Transverse colon (tissue), 4 donors: Measurements from ENCODE around the gene SIX3. TPM values are rescaled to one million over a fixed set of nuclear protein-coding genes. Genes with fewer than 3 reads are reported as not detected.

Experiments used
- DNase-seq: peaks from one replicate; pipeline ENCODE4 v3.0.0-alpha.2; 2019
- H3K27ac ChIP-seq, 4 donors: fragments of 200-600 bp; sonication (generic); 2 replicates each; pipeline ENCODE4 v1.5.1; 2016 to 2018; ENCODE audit warnings: inconsistent platforms in 4 of 4
- H3K27me3 ChIP-seq: fragments of 200-600 bp; sonication (generic); 2 replicates; pipeline ENCODE4 v1.5.1; 2017; ENCODE audit warnings: inconsistent platforms
- H3K36me3 ChIP-seq, 4 donors: fragments of 200-600 bp; sonication (generic); 2 replicates each; pipeline ENCODE4 v1.5.1; 2017 to 2019; ENCODE audit warnings: inconsistent platforms in 4 of 4
- H3K4me1 ChIP-seq, 4 donors: fragments of 200-600 bp; sonication (generic); 2 replicates each; pipeline ENCODE4 v1.5.1; 2017 to 2020; ENCODE audit warnings: inconsistent platforms in 4 of 4
- H3K4me3 ChIP-seq, 4 donors: fragments of 200-600 bp; sonication (generic); 1 replicate in 1 of 4; 2 replicates in 3 of 4; pipeline versions ENCODE4 v1.5.1 to v1.6.1; 2017 to 2019; ENCODE audit warnings: inconsistent platforms in 4 of 4
- H3K9me3 ChIP-seq, 2 donors: fragments of 200-600 bp; sonication (generic); 2 replicates each; pipeline ENCODE4 v1.5.1; 2017 to 2019; ENCODE audit warnings: inconsistent platforms in 2 of 2
- CTCF ChIP-seq, 5 experiments: fragments of 200-600 bp in 3 of 5; fragments of 450-650 bp in 2 of 5; sonication (generic) in 3 of 5; IDR thresholded peaks; 1 replicate in 2 of 5; 2 replicates in 3 of 5; pipeline ENCODE4 v1.5.1; 2016 to 2017; ENCODE audit warnings: antibody characterized with exemption in 5 of 5, inconsistent platforms in 3 of 5, mild to moderate bottlenecking in 2 of 5, moderate library complexity in 1 of 5
- EP300 ChIP-seq: sonication (generic); formaldehyde crosslinking; IDR thresholded peaks from one replicate; pipeline ENCODE4 v1.6.1; 2017; ENCODE audit warnings: antibody characterized with exemption, low read depth
- POLR2A ChIP-seq: fragments of 450-650 bp; IDR thresholded peaks from one replicate; pipeline ENCODE4 v1.6.1; 2016; ENCODE audit warnings: antibody characterized with exemption, mild to moderate bottlenecking, moderate library complexity
- POLR2AphosphoS5 ChIP-seq, 3 donors: sonication (generic); formaldehyde crosslinking; IDR thresholded peaks; one replicate each; pipeline ENCODE4 v1.6.1; 2016; ENCODE audit warnings: antibody characterized with exemption in 3 of 3
- WGBS, 2 donors: methylation state at CpG; one replicate each; pipeline ENCODE4 v1.1.5; 2018; ENCODE audit warnings: low coverage in 1 of 2; 5-methylcytosine and 5-hydroxymethylcytosine counted together
- in situ Hi-C, 4 donors: fragments of 200-750 bp; cut with MboI; loops; one replicate each; pipeline versions ENCODE4 v1.15.0 to v1.15.1; 2017; ENCODE audit warnings: low sequenced_read_pairs in 3 of 4, low pct_ligation_motif_present in 1 of 4, low pct_unique_long_range_greater_than_20kb in 1 of 4
- intact Hi-C: fragments of 100-400 bp; cut with DNase I; formaldehyde crosslinking; loops from one replicate; pipeline ENCODE4 v1.15.1; 2023; ENCODE audit warnings: low total_unique reads
- total RNA-seq, 4 donors: library from RNA; depleted of rRNA; stranded (reverse); fragments of >200 nt; gene quantifications; one replicate each; pipeline ENCODE4 v1.1.0, GENCODE V29; 2016

Gene SIX3
- total RNA-seq: not detected

- DNase-seq: peak; percentile 26
- H3K9me3 ChIP-seq: no peaks in the 10 kb centered on the region
- H3K27me3 ChIP-seq: peaks cover 100% of the 10 kb centered on the region
- in situ Hi-C loops (no loop called here), intact Hi-C loops (no loop called here)
- no peak within 1 kb of the TSS for H3K27ac ChIP-seq
- no peak for TF ChIP-seq POLR2A
- no peak for TF ChIP-seq EP300
- no peak for TF ChIP-seq CTCF (IDR thresholded peaks at IDR 0.05)
- TF ChIP-seq POLR2AphosphoS5 (IDR thresholded peaks at IDR 0.05): no peak
- peak within 1 kb of the TSS in 3 of 4 donors; percentile 10 to 41 (median 23) for H3K4me3 ChIP-seq
- H3K36me3 ChIP-seq: no peaks in the 10 kb centered on the region
- peaks cover 21 to 58% (median 47%) of the 10 kb centered on the region in 4 donors for H3K4me1 ChIP-seq
- WGBS, 2 donors: 0 to 6% methylated on average over 1 to 39 of the region's 39 CpGs
These were observed at the start of gene SIX3 for GRCh38 chr2:44941551-44942234. Gene SIX3 (plus strand): TSS chr2:44941702. CDS start chr2:44942105, 403 bp downstream.

DNA sequence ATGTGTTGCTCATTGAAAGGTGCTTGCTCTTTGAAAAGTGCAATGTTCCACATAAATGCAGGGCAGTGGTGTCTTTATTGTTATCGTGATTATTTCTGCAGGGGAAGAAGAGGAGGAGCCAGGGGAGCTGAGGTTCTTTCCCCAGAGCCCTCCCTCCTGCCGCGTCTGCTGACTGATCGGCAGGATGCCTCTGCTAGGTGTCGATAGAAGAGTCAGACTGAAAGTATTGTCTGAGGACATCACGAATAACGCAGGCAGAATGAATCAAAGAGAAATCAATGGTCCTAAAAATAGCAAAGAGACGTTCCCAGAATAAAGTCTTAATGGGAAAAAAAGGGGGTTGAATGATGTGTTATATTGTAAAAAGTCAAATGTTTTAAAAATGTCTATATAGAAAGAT lies 47.4 kb upstream of the SIX3 start:
- 55 to 88% methylated on average over 8 of the region's 8 CpGs for WGBS, 2 donors
- Histone ChIP-seq H3K9me3 (peaks cover 0 to 5% of the 10 kb centered on the region in 2 donors), H3K4me3 (no peak overlapping the region), H3K27me3 (no peaks in the 10 kb centered on the region), H3K36me3 (no peaks in the 10 kb centered on the region), H3K4me1 (no peaks in the 10 kb centered on the region), H3K27ac (no peak overlapping the region)
- intact Hi-C loops: no loop called here
- DNase-seq: no peak
- TF ChIP-seq POLR2A (no peak), EP300 (no peak), CTCF (IDR thresholded peaks at IDR 0.05) (no peak), POLR2AphosphoS5 (IDR thresholded peaks at IDR 0.05) (no peak)
- in situ Hi-C loops: no loop called here

GRCh38 chr2:44895061-44895460 lies 46.4 kb upstream of the SIX3 start:
- DNase-seq: no peak
- WGBS, 2 donors: 71 to 85% methylated on average over 2 of the region's 2 CpGs

GRCh38 chr2:44897406-44897805 lies 44.1 kb upstream of the SIX3 start:
- DNase-seq: no peak
- no peak overlapping the region for H3K4me3 ChIP-seq
- no peaks in the 10 kb centered on the region for H3K27me3 ChIP-seq
- in situ Hi-C loops: no loop called here
- H3K9me3 ChIP-seq: no peaks in the 10 kb centered on the region
- intact Hi-C loops: no loop called here
- 85% methylated on average over 6 of the region's 6 CpGs; no CpG with 5 or more reads in 1 of the 2 donors for WGBS, 2 donors
- H3K27ac ChIP-seq: no peak overlapping the region
- H3K36me3 ChIP-seq: no peaks in the 10 kb centered on the region
- no peaks in the 10 kb centered on the region for H3K4me1 ChIP-seq
- TF ChIP-seq CTCF (IDR thresholded peaks at IDR 0.05) (no peak), POLR2A (no peak), EP300 (no peak), POLR2AphosphoS5 (IDR thresholded peaks at IDR 0.05) (no peak)

More at GRCh38 chr2:44895061-44895460, 46.4 kb upstream of the SIX3 start:
- Histone ChIP-seq H3K4me1 (no peaks in the 10 kb centered on the region), H3K27ac (no peak overlapping the region), H3K9me3 (peaks cover 0 to 5% of the 10 kb centered on the region in 2 donors), H3K36me3 (no peaks in the 10 kb centered on the region), H3K4me3 (no peak overlapping the region), H3K27me3 (no peaks in the 10 kb centered on the region)
- in situ Hi-C loops (no loop called here), intact Hi-C loops (no loop called here)
- no peak for TF ChIP-seq EP300
- TF ChIP-seq POLR2AphosphoS5 (IDR thresholded peaks at IDR 0.05): no peak
- no peak for TF ChIP-seq POLR2A
- no peak for TF ChIP-seq CTCF (IDR thresholded peaks at IDR 0.05)
